ENCODE measurements around the gene TWIST2. TPM values are rescaled to one million over a fixed set of nuclear protein-coding genes. Genes with fewer than 3 reads are reported as not detected.

The TWIST2 gene
- polyA plus RNA-seq, 3 donors, result 0.43 to 0.49 (median 0.43) TPM

DNA sequence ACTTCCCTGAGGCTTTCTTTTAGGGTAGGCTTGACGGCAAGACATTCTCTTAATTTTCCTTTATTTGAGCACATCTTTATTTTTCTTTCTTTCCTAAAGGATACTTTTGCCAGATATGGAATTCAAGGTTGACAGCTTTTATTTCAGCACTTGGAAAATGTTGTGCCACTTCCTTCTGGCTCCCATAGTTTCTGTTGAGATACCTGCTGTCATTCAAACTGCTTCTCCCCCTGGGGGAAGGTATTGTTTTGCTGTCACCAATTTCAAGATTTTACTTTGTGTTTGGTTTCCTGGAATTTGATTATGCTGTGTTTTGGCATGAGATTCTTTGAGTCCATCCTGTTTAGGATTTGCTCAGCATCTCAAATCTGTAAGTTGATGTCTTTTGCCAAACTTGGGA lies 39.1 kb upstream of the TWIST2 start:
- Histone ChIP-seq H3K9me3 (replicated peaks in 1 of 2; ENCODE audit: control insufficient read depth in 1 of 2, insufficient read depth in 1 of 2, low read length in 2 of 2) (peaks cover 12% of the 10 kb centered on the region in 2 donors), H3K4me2 (replicated peaks; ENCODE audit: extremely low read depth, low read length, poor library complexity, severe bottlenecking) (no peak overlapping the region), H3K27me3 (ENCODE audit: control insufficient read depth in 2 of 2, insufficient read depth in 2 of 2, low read length in 2 of 2) (no peaks in the 10 kb centered on the region), H3K9ac (ENCODE audit: insufficient read depth, low read length, poor library complexity, severe bottlenecking) (no peak overlapping the region), H3K4me3 (replicated peaks in 1 of 3; ENCODE audit: low read depth in 2 of 3, low read length in 3 of 3) (no peak overlapping the region), H4K20me1 (ENCODE audit: insufficient read depth, low read length) (no peaks in the 10 kb centered on the region), H3K27ac (ENCODE audit: low read depth in 1 of 2, low read length in 2 of 2) (no peak overlapping the region), H3K4me1 (ENCODE audit: control insufficient read depth in 1 of 2, insufficient read depth in 2 of 2, low read length in 2 of 2) (no peaks in the 10 kb centered on the region), H3K36me3 (replicated peaks in 1 of 2; ENCODE audit: control insufficient read depth in 1 of 2, insufficient read depth in 2 of 2, low read length in 2 of 2) (no peaks in the 10 kb centered on the region), H3K79me2 (ENCODE audit: insufficient read depth, low read length) (no peaks in the 10 kb centered on the region), H2AFZ (ENCODE audit: insufficient read depth, low read depth, low read length, poor library complexity, severe bottlenecking) (no peak overlapping the region)
- no peak for DNase-seq
- Mint-ChIP-seq H3K4me3 (no peak overlapping the region), H3K4me1 (no peaks in the 10 kb centered on the region), H3K27me3 (ENCODE audit: low read depth in 3 of 3) (peaks cover under 1 to 7% (median 3%) of the 10 kb centered on the region in 3 donors), H3K9me3 (peaks cover 10 to 23% (median 20%) of the 10 kb centered on the region in 7 donors), H3K27ac (no peak overlapping the region), H3K36me3 (no peaks in the 10 kb centered on the region)
- WGBS (ENCODE audit: insufficient coverage), result no CpG with 5 or more reads among the region's 1 CpG
- intact Hi-C loops (cut with micrococcal nuclease), result no loop called here
- TF ChIP-seq, protein P1, sequence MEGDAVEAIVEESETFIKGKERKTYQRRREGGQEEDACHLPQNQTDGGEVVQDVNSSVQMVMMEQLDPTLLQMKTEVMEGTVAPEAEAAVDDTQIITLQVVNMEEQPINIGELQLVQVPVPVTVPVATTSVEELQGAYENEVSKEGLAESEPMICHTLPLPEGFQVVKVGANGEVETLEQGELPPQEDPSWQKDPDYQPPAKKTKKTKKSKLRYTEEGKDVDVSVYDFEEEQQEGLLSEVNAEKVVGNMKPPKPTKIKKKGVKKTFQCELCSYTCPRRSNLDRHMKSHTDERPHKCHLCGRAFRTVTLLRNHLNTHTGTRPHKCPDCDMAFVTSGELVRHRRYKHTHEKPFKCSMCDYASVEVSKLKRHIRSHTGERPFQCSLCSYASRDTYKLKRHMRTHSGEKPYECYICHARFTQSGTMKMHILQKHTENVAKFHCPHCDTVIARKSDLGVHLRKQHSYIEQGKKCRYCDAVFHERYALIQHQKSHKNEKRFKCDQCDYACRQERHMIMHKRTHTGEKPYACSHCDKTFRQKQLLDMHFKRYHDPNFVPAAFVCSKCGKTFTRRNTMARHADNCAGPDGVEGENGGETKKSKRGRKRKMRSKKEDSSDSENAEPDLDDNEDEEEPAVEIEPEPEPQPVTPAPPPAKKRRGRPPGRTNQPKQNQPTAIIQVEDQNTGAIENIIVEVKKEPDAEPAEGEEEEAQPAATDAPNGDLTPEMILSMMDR (IDR thresholded peaks at IDR 0.05), result no peak

DNA sequence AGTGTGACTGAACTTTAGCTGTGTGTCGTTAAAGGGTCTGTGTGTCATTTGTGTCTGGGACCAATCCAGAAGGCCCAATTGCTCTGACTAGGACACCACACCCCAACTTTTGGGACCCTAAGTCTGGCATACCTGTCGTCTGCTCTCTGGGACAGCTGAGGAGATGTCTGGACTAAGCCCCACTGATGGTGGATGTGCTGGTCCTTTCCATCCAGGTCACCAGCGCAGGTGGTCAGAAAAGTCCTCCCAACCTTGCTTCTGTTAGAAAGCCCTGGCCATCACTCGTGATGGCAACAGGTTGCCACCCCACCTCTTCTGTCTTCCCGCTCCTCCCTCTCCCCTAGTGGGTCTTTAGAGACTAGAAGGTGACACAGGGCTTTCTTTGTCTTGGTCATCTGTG lies 37.6 kb upstream of the TWIST2 start:
- intact Hi-C loops (cut with micrococcal nuclease), result no loop called here
- Mint-ChIP-seq H3K36me3 (no peaks in the 10 kb centered on the region), H3K4me3 (no peak overlapping the region), H3K9me3 (peaks cover 10 to 28% (median 23%) of the 10 kb centered on the region in 7 donors), H3K27me3 (ENCODE audit: low read depth in 3 of 3) (peaks cover 2 to 12% (median 2%) of the 10 kb centered on the region in 3 donors), H3K27ac (no peak overlapping the region), H3K4me1 (no peaks in the 10 kb centered on the region)
- TF ChIP-seq, protein P1 (IDR thresholded peaks at IDR 0.05), result no peak
- H4K20me1 ChIP-seq (ENCODE audit: insufficient read depth, low read length), result no peaks in the 10 kb centered on the region
- H3K4me1 ChIP-seq (ENCODE audit: control insufficient read depth in 1 of 2, insufficient read depth in 2 of 2, low read length in 2 of 2), result no peaks in the 10 kb centered on the region
- peaks cover 12 to 18% of the 10 kb centered on the region in 2 donors for H3K9me3 ChIP-seq (replicated peaks in 1 of 2; ENCODE audit: control insufficient read depth in 1 of 2, insufficient read depth in 1 of 2, low read length in 2 of 2)
- no peak overlapping the region for H3K4me2 ChIP-seq (replicated peaks; ENCODE audit: extremely low read depth, low read length, poor library complexity, severe bottlenecking)
- no peak overlapping the region for H2AFZ ChIP-seq (ENCODE audit: insufficient read depth, low read depth, low read length, poor library complexity, severe bottlenecking)
- no peaks in the 10 kb centered on the region for H3K79me2 ChIP-seq (ENCODE audit: insufficient read depth, low read length)
- no peak overlapping the region for H3K27ac ChIP-seq (ENCODE audit: low read depth in 1 of 2, low read length in 2 of 2)
- no peak for DNase-seq
- H3K4me3 ChIP-seq (replicated peaks in 1 of 3; ENCODE audit: low read depth in 2 of 3, low read length in 3 of 3), result no peak overlapping the region
- no peaks in the 10 kb centered on the region for H3K36me3 ChIP-seq (replicated peaks in 1 of 2; ENCODE audit: control insufficient read depth in 1 of 2, insufficient read depth in 2 of 2, low read length in 2 of 2)
- H3K9ac ChIP-seq (ENCODE audit: insufficient read depth, low read length, poor library complexity, severe bottlenecking), result no peak overlapping the region
- WGBS (ENCODE audit: insufficient coverage), result 82% methylated on average over 2 of the region's 5 CpGs
- H3K27me3 ChIP-seq (ENCODE audit: control insufficient read depth in 2 of 2, insufficient read depth in 2 of 2, low read length in 2 of 2), result peaks cover 0 to 4% of the 10 kb centered on the region in 2 donors

All from CD14-positive monocyte (primary cell).